Caco-2 (cell line): ENCODE results near the gene FOCAD. TPM values are rescaled to one million over a fixed set of nuclear protein-coding genes. Genes with fewer than 3 reads are reported as not detected.
A peak's percentile ranks its signal among the peaks of the same experiment; 100 is the strongest.

Source experiments
- BruUV-seq: library from RNA; stranded (reverse); fragments of 400-500 nt; replicated peaks from 2 replicates; lab custom pipeline; 2021; lab: Mats Ljungman, UMichigan
- CTCF ChIA-PET: fragments of 300-600 bp; sonication (Branson Sonifier 250); formaldehyde crosslinking; loops from one replicate; lab custom pipeline; 2022; ENCODE audit warnings: antibody characterized with exemption; lab: Charles Lee
- POLR2A ChIA-PET: fragments of 300-600 bp; sonication (Branson Sonifier 250); formaldehyde crosslinking; loops from one replicate; lab custom pipeline; 2022; ENCODE audit warnings: antibody characterized with exemption; lab: Charles Lee
- DNase-seq, 2 experiments: peaks; one replicate each; pipeline versions ENCODE4 v3.0.0 to v3.0.0-alpha.2; 2020 to 2022
- H3K27me3 ChIP-seq: replicated peaks from 2 replicates; pipeline ENCODE4 v1.6.0; 2011; ENCODE audit warnings: low read length; ENCODE audit not compliant: control insufficient read depth, insufficient read depth
- H3K36me3 ChIP-seq: 2 replicates; pipeline ENCODE4 v1.5.1; 2011; ENCODE audit warnings: low read length; ENCODE audit not compliant: control insufficient read depth, insufficient read depth
- H3K4me1 ChIP-seq: fragments of 250-450 bp; sonication (Bioruptor Pico); 2 replicates; pipeline ENCODE4 v1.5.1; 2020; ENCODE audit warnings: mild to moderate bottlenecking
- H3K4me3 ChIP-seq: 2 replicates; pipeline ENCODE4 v1.5.1; 2011; ENCODE audit warnings: low read depth, mild to moderate bottlenecking, control low read depth, low read length
- H3K9me3 ChIP-seq: fragments of 250-450 bp; sonication (Bioruptor Pico); 2 replicates; pipeline ENCODE4 v1.5.1; 2020; ENCODE audit warnings: mild to moderate bottlenecking, moderate library complexity
- H3K27ac Mint-ChIP-seq: one replicate; pipeline ENCODE4 v1.8.0; 2022; ENCODE audit warnings: mixed read lengths; ENCODE audit not compliant: unreplicated experiment
- H3K27me3 Mint-ChIP-seq: one replicate; pipeline ENCODE4 v1.8.0; 2022; ENCODE audit warnings: mixed read lengths; ENCODE audit not compliant: insufficient read depth, unreplicated experiment
- H3K36me3 Mint-ChIP-seq: one replicate; pipeline ENCODE4 v1.8.0; 2022; ENCODE audit warnings: mild to moderate bottlenecking, mixed read lengths; ENCODE audit not compliant: insufficient read depth, unreplicated experiment
- H3K4me1 Mint-ChIP-seq: one replicate; pipeline ENCODE4 v1.8.0; 2022; ENCODE audit warnings: low read depth, mixed read lengths; ENCODE audit not compliant: unreplicated experiment
- H3K4me3 Mint-ChIP-seq: one replicate; pipeline ENCODE4 v1.8.0; 2022; ENCODE audit warnings: mild to moderate bottlenecking, moderate library complexity, mixed read lengths; ENCODE audit not compliant: unreplicated experiment
- H3K9me3 Mint-ChIP-seq: one replicate; pipeline ENCODE4 v1.8.0; 2022; ENCODE audit warnings: mixed read lengths; ENCODE audit not compliant: unreplicated experiment
- intact Hi-C: fragments of 100-400 bp; cut with micrococcal nuclease; formaldehyde crosslinking; loops from one replicate; pipeline ENCODE4 v1.10.0; 2022; ENCODE audit not compliant: unreplicated experiment
- total RNA-seq: library from RNA; stranded (reverse); gene quantifications from 2 replicates; pipeline ENCODE4 v1.2.3, GENCODE V29; 2022
- TF ChIP-seq, protein P1 (sequence below), 2 experiments: fragments of 200-600 bp in 1 of 2; IDR thresholded peaks; 1 replicate in 1 of 2; 2 replicates in 1 of 2; pipeline versions ENCODE4 v1.5.1 to v1.8.0; 2011 to 2022; ENCODE audit warnings: antibody characterized with exemption in 1 of 2, control low read depth in 1 of 2, inconsistent platforms in 1 of 2, low read depth in 1 of 2, low read length in 1 of 2, mild to moderate bottlenecking in 1 of 2, moderate library complexity in 1 of 2; ENCODE audit not compliant: insufficient read depth in 1 of 2, severe bottlenecking in 1 of 2, unreplicated experiment in 1 of 2

The FOCAD gene
- total RNA-seq, 1 experiment from 2014 or later = 20.4 TPM

DNA sequence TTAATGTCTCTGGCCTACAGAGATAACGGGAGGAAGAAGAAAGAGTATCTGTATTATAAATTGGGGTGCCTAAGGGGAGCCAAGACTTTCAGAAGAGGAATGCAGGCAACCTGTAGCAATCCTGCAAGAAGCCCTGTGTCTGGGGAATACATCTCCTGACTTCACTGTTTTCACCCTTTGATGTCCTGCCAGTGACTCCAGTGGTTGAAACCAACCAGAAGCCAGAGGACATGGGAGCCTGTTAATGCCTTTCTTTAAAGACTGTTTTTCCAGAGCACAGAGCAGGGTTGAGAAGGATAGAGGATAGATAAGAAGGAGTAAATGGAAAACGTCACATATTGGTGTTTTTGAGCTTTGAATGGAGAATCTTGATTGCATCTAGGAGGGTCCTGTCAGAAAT lies 196.2 kb downstream of the FOCAD start:
- H3K4me3 Mint-ChIP-seq = no peak overlapping the region
- ChIA-PET CTCF (no interaction called here), POLR2A (no interaction called here)
- Histone ChIP-seq H3K27me3 (no peaks in the 10 kb centered on the region), H3K9me3 (no peaks in the 10 kb centered on the region), H3K4me1 (no peaks in the 10 kb centered on the region), H3K4me3 (no peak overlapping the region), H3K36me3 (no peaks in the 10 kb centered on the region)
- H3K36me3 Mint-ChIP-seq = no peaks in the 10 kb centered on the region
- BruUV-seq = no TSS peak
- intact Hi-C loops = no loop called here
- DNase-seq = no peak
- H3K27ac Mint-ChIP-seq = no peak overlapping the region
- TF ChIP-seq, protein P1, sequence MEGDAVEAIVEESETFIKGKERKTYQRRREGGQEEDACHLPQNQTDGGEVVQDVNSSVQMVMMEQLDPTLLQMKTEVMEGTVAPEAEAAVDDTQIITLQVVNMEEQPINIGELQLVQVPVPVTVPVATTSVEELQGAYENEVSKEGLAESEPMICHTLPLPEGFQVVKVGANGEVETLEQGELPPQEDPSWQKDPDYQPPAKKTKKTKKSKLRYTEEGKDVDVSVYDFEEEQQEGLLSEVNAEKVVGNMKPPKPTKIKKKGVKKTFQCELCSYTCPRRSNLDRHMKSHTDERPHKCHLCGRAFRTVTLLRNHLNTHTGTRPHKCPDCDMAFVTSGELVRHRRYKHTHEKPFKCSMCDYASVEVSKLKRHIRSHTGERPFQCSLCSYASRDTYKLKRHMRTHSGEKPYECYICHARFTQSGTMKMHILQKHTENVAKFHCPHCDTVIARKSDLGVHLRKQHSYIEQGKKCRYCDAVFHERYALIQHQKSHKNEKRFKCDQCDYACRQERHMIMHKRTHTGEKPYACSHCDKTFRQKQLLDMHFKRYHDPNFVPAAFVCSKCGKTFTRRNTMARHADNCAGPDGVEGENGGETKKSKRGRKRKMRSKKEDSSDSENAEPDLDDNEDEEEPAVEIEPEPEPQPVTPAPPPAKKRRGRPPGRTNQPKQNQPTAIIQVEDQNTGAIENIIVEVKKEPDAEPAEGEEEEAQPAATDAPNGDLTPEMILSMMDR (IDR thresholded peaks at IDR 0.05; ENCODE audit: insufficient read depth in 1 of 2, low read depth in 1 of 2, low read length in 1 of 2, severe bottlenecking in 1 of 2, unreplicated experiment in 1 of 2) = no peak
- H3K4me1 Mint-ChIP-seq = no peaks in the 10 kb centered on the region
- H3K9me3 Mint-ChIP-seq = no peaks in the 10 kb centered on the region
- no peaks in the 10 kb centered on the region for H3K27me3 Mint-ChIP-seq

DNA sequence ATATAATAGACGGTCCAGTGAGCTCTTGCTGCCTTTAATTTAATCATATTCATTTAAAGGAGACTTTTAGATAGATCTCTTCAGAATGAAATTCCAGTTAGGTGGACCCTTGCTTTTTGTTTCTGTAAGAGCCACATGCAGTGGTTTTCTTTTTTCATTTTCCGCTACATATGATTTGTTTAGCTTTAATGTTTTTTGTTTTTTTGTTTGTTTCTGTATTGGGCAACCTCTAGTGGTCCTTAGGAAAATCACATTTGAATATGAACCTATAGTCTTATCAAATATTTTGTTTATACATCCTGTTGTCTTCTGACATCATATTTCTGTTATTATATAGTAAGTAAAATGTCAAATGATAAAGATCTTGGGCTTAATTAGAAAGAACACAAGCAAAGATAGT lies 196.6 kb downstream of the FOCAD start:
- no peaks in the 10 kb centered on the region for H3K27me3 Mint-ChIP-seq
- no peaks in the 10 kb centered on the region for H3K36me3 Mint-ChIP-seq
- no peak overlapping the region for H3K4me3 Mint-ChIP-seq
- H3K27ac Mint-ChIP-seq = no peak overlapping the region
- intact Hi-C loops = no loop called here
- no peaks in the 10 kb centered on the region for H3K36me3 ChIP-seq
- no peaks in the 10 kb centered on the region for H3K4me1 ChIP-seq
- no peaks in the 10 kb centered on the region for H3K9me3 ChIP-seq
- BruUV-seq = no TSS peak
- H3K27me3 ChIP-seq = no peaks in the 10 kb centered on the region
- no peak for DNase-seq
- CTCF ChIA-PET = no interaction called here
- no peaks in the 10 kb centered on the region for H3K9me3 Mint-ChIP-seq
- POLR2A ChIA-PET = no interaction called here
- H3K4me3 ChIP-seq = no peak overlapping the region
- TF ChIP-seq, protein P1 (IDR thresholded peaks at IDR 0.05; ENCODE audit: insufficient read depth in 1 of 2, low read depth in 1 of 2, low read length in 1 of 2, severe bottlenecking in 1 of 2, unreplicated experiment in 1 of 2) = no peak
- H3K4me1 Mint-ChIP-seq = no peaks in the 10 kb centered on the region

DNA sequence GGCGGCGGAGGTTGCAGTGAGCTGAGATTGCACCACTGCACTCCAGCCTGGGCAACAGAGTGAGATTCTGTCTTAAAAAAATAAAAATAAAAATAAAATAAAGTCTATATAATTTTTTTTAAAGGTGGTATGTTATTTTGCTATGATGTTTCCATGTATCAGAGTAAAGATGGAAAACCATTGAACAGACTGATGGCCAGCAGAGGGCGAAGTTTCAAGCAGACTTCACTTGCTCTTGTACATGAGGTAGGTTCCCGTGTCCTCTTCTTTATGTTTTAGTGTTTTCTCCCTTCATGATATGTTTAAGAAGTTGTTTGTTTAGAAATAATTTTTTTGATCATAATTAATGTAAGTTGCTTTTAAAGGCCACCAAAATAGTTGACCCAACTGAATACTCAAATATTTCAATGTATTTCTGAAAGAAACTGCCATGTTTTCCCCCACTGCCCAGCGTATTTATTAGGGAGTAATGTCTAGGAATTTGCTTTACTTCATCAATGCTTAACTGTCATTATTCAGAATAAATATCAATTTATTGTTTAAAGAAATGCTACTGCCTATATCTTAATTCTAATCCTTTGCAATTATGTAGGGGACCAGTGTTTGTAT lies 201.0 kb downstream of the FOCAD start:
- H3K4me3 ChIP-seq = no peak overlapping the region
- ChIA-PET CTCF (interaction anchor here (2.3 kb wide), 1 partner anchor 56 kb away, joined by 7 read pairs; no protein-coding TSS in a partner anchor), POLR2A (no interaction called here)
- peak; percentile 48 to 49 for DNase-seq
- no peaks in the 10 kb centered on the region for H3K27me3 ChIP-seq
- no peaks in the 10 kb centered on the region for H3K36me3 ChIP-seq
- H3K27me3 Mint-ChIP-seq = no peaks in the 10 kb centered on the region
- H3K4me3 Mint-ChIP-seq = no peak overlapping the region
- H3K4me1 Mint-ChIP-seq = no peaks in the 10 kb centered on the region
- H3K9me3 ChIP-seq = no peaks in the 10 kb centered on the region
- TF ChIP-seq, protein P1 (IDR thresholded peaks at IDR 0.05; ENCODE audit: insufficient read depth in 1 of 2, low read depth in 1 of 2, low read length in 1 of 2, severe bottlenecking in 1 of 2, unreplicated experiment in 1 of 2) = peak; percentile 31 to 68
- H3K27ac Mint-ChIP-seq = no peak overlapping the region
- H3K9me3 Mint-ChIP-seq = no peaks in the 10 kb centered on the region
- H3K36me3 Mint-ChIP-seq = peaks cover 4% of the 10 kb centered on the region
- H3K4me1 ChIP-seq = no peaks in the 10 kb centered on the region
- no TSS peak for BruUV-seq
- intact Hi-C loops = loop anchor here (1.0 to 5.0 kb wide), 3 partner anchors 56 to 263 kb away; partner anchors contain the start of gene MLLT3
